ENCODE data around the gene POMGNT1.
A peak's percentile ranks its signal among the peaks of the same experiment; 100 is the strongest.
"Not testable (repeated sequence)": the region's sequence is repeated elsewhere in the genome, so short reads cannot be mapped to it uniquely, and the experiment has no call there.

POMGNT1 gene

DNA sequence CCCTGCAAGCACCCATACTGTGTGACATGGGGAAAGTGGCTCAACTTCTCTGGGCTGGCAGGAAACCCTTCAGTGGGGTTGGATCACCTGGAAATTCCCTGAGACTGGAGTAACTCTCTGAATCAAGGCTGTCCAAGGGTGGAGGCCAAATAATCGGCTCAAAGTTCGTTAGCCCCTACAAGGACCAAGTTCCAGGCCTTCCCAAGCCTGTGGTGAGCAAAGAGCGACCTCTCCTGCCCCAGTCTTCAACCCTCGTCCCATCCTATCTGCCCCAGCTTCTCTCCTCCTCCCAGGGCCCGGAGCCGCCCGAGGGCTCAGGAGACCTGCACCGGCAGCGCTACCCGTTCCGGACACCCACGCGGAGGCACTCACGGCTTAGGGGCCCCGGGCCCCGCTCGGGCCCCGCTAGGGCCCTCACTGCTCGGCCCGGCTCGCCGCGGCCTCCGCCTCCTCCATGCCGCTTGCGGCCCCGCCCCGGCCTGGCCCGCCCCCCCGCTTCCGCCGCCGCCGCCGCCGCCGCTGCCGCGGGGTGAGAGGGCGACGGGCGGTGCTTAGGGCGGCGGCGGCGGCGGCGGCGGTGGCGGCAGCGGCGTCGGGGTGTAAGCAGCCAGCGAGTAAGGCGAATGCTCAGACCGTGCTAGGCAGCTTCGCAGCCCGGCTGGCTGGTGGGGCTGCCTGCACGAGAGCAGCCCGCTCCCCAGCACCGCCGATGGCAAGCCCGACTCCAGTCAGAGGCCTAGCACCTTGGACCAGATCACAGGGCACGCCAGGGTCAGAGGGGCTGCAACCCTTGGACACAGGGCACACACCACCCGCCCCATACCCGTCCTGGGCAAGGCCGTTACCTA, at the start of gene POMGNT1:
POMGNT1 (minus strand) TSS at position 471 of the 848 bp plus-strand sequence. CDS start 613 bp downstream, outside the sequence.
- DNase-seq (ENCODE audit: low read depth in 3 of 3): peak; percentile 47 to 65 (median 55)

DNA sequence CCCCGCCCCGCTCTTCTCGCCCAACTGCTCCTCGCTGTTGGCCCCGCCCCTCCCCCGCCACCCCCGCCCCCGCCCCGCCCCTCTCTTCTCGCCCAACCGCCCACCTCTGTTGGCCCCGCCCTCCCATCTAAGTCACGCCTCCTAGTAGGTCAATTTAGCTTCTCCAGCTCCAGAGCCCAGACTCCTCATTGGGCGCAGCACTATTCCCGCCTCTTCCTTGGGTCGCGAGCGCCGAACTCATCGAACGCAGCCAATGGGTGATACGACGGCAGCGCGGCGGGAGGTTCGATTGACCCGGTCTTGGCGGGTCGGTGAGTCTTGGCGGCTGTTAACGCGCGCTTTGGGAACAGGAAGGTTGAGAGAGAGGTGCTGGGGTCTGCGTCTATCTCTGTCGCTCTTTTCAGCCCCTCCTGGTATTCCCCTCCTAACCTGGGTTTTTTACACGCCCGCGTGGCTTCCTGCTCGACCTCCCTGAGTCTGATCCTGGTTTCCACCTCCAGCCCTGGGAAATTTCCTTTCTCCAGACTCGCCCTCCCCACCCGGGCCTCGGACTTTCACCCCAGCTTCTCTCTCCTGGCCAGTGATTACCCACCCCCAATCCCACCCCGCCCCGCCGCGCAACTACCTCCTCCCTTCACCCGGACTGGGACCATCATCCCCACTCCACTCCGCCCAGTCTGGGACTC, 49.3 kb upstream of the POMGNT1 start, which contains the start of gene RAD54L:
RAD54L (plus strand) TSS at position 328 of the 686 bp plus-strand sequence. CDS start 643 bp downstream, outside the sequence.
- DNase-seq (ENCODE audit: low read depth in 3 of 3): peak; percentile 95 to 98 (median 96)

DNA sequence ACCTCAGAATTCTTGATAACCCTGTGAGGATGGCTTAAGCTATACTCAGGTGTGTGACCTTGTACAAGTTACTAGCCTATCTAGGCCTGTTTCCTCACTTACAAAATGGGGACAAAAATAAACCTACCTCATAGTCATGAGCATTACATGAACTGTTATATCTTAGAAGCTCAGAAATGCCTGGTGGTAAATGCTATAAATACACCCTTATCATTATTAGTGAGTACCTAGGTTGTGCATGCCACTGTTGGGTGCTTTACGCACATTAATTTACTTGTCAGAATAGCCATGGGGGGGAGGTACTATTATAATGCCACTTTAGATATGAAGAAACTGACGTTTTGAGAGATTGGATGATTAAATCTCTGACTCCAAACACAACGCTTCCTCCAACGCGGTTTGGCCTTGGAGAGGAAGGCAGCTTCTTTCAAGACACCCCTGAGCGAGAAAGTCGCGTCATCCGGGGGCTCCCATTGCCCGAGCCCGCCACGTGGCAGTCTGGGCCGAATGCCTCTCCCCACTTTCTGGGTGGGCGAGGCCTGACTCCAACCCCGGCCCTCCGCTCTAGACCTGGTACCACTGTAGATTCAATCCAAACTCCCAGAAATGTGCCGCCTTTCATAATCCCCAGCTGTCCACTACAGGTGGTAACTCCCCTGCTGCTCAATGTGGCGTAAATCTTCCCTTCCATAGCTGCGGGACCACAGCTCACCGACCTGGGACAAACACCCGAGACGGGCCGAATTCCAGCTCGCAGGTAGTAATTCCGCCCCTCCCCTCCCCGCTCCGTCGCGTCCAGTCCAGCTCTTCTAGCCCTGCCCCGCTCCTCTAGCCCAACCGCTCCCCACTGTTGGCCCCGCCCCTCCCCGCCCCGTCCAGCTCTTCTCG, 48.6 kb upstream of the POMGNT1 start:
- DNase-seq (ENCODE audit: low read depth in 3 of 3): peak; percentile 32 to 64 (median 44)

DNA sequence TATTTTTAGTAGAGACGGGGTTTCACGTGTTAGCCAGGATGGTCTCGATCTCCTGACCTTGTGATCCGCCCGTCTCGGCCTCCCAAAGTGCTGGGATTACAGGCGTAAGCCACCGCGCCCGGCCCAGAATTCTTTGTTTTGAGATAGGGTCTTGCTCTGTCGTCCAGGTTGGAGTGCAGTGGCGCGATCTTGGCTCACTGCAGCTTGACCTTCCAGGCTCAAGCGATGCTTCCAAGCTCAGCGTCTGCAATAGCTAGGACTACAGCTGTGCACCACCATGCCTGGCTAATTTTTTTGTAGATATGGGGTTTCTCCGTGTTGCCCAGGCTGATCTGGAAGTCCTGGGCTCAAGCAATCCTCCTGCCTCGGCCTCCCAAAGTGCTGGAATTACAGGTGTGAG, 47.9 kb upstream of the POMGNT1 start:
- not testable (repeated sequence) for DNase-seq (ENCODE audit: low read depth in 3 of 3)

DNA sequence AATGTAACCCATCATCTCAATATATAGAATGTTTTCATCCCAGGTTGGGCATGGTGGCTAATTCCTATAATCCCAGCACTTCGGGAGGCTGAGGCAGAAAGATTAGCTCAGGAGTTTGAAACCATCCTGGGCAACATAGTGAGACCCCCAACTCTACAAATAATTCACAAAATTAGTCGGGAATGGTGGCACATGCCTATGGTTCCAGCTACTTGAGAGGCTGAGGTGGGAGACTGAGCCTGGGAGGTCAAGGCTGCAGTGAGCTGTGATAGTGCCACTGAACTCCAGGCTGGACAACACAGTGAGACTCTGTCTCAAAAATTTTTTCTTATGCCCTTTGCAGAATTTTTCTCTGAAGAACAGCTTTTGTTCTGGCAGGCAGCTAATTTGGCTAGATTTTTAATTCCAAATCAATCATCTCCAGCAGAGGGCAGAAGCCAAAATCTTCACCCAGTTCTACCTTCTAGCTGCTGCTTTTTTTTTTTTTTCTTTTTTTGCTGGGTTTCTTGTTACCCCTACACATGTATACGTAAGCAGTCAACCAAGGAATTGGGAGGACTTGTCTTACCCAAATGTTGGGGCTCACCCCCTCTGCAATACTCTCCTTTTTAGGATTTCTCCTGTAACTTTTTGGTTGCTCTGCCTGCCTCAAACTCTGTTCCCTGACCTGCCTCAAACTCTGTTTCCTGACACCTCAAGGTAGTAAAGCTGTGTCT, 46.6 kb upstream of the POMGNT1 start:
- DNase-seq (ENCODE audit: low read depth in 3 of 3): no peak

GRCh38 chr1:46243831-46244230, 45.6 kb upstream of the POMGNT1 start:
- DNase-seq (ENCODE audit: low read depth in 3 of 3): not testable (repeated sequence)

- no peak for DNase-seq (ENCODE audit: low read depth in 3 of 3)
Measured at GRCh38 chr1:46242918-46243317, 44.7 kb upstream of the POMGNT1 start.

- DNase-seq (ENCODE audit: low read depth in 3 of 3): not testable (repeated sequence)
Measured at GRCh38 chr1:46241733-46242132, 43.5 kb upstream of the POMGNT1 start.

GRCh38 chr1:46238865-46239264, 40.6 kb upstream of the POMGNT1 start:
- not testable (repeated sequence) for DNase-seq (ENCODE audit: low read depth in 3 of 3)

DNA sequence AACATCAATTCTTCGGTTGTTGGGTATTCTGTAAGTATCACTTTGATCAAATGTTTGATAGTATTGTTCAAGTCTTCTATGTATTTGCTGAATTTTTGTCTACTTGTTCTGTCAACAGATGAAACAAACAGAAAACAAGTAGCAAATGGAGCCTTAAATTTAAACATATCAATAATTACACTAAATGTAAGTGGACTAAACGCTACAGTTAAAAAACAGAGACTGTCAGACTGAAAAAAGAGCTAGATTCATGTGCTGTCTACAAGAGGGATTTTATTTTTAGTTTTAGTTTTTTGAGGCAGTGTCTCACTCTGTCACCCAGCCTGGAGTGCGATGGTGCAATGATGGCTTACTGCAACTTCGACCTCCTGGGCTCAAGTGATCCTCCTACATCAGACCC, 38.6 kb upstream of the POMGNT1 start:
- no peak for DNase-seq (ENCODE audit: low read depth in 3 of 3)

- DNase-seq (ENCODE audit: low read depth in 3 of 3): not testable (repeated sequence)
Measured at GRCh38 chr1:46231231-46231630, 33.0 kb upstream of the POMGNT1 start.

GRCh38 chr1:46224966-46225365, 26.7 kb upstream of the POMGNT1 start:
- no peak for DNase-seq (ENCODE audit: low read depth in 3 of 3)

DNA sequence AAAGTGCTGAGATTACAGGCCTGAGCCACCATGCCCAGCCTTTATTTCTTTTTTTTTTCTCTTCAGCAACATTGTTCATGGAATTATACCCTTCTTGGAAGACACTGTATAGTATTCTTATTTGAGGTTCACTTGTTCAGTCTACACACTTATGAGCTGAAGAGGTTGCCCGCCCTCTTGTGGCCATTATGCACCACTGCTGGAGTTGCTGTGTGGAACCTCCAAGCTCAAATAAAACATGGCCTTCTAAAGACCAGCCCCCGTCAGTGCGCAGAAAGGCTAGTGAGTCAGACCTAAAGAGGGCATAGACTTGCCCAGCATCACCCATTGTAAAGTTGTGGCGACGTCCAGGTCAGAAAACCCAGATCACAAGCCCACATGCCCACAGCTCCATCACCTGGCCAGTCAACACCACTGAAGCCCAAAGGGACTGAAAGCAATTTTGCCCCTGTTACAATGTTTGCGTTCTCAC, 25.3 kb upstream of the POMGNT1 start:
- DNase-seq (ENCODE audit: low read depth in 3 of 3): peak; percentile 37 to 54 (median 53)

GRCh38 chr1:46223055-46223454, 24.8 kb upstream of the POMGNT1 start:
- not testable (repeated sequence) for DNase-seq (ENCODE audit: low read depth in 3 of 3)

- no peak for DNase-seq (ENCODE audit: low read depth in 3 of 3)
Measured at GRCh38 chr1:46221749-46222148, 23.5 kb upstream of the POMGNT1 start.

DNA sequence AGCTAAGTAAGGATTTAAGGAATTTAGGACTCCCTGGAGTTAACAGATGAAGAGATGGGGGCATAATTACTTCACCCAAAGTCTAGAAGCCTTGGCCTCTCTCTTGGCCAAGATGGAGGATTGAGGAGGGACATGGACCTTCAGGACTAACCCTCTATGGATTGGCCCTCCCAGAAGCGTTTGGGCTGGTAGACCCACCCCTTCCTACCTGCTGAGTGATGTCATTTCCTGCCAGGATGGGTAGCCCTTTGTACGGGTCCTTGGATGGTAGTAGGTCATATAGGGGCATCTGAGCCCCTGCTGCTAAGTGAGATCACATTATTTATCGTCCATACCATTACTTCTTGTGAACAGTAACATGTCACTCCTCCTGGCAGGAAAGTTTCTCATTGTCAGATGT, 22.6 kb upstream of the POMGNT1 start:
- no peak for DNase-seq (ENCODE audit: low read depth in 3 of 3)

DNA sequence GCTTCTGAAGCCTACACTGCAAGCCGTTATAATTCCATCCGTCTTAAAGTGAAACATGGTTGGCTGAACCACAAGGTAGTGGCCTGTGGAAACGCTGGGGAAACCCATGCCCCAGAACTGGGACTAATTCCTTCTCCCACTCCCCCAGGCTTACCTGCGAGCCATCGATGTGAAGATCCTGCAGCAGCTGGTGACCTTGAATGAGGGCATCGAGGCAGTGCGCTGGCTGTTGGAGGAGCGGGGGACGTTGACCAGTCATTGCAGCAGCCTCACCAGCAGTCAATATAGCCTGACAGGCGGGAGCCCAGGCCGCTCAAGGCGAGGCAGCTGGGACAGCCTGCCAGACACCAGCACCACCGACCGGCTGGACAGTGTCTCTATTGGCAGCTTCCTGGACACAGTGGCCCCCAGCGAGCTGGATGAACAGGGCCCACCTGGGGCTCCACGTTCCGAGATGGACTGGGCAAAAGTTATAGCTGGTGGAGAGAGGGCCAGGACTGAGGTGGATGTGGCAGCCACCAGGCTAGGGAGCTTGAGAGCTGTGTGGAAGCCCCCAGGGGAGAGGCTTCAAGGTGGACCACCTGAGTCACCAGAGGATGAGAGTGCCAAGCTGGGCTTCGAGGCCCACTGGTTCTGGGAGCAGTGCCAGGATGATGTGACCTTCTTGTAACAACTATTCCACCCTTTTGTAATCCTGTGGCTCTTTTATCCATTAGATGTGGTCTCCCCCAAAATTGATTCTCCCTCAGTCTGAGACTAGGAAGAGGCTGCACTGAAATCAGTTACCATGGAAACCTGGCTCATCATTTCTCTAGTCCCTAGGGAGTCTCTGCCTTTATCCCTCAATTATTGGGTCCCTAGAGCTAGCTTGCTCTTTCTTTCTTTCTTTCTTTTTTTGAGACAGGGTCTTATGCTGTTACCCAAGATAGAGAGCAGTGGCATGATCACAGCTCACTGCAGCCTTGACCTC, 21.6 kb upstream of the POMGNT1 start:
- DNase-seq (ENCODE audit: low read depth in 3 of 3): no peak

DNA sequence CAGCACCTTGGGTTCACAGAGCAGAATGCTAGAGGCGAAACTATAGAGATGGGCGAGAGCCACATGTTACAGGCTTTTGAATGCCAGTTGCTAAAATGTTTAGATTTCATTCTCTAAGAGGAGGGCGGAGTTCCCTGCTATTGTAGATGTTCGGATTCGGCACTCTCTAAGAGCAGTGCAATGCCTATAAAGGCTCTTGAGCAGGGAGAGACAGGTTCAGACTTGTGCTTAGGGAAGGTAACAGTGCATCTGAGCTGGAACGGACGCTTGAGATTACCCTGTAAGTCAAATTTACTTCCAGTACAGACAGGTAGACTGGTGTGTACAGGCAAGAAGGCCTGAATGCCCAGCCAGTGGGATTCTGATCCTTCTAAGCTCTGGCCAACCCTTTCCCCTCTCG, 20.2 kb upstream of the POMGNT1 start:
- no peak for DNase-seq (ENCODE audit: low read depth in 3 of 3)

GRCh38 chr1:46215504-46215903, 17.3 kb upstream of the POMGNT1 start:
- DNase-seq (ENCODE audit: low read depth in 3 of 3): no peak

- no peak for DNase-seq (ENCODE audit: low read depth in 3 of 3)
Measured at GRCh38 chr1:46211051-46211450, 12.8 kb upstream of the POMGNT1 start.

Data from stimulated activated CD4-positive, alpha-beta T cell treated with anti-CD3 and anti-CD28 coated beads, TNF-alpha, amount 100 ng/mL, for 48 hours (primary cell).